ENCODE results near the gene IL34.

The IL34 gene

GRCh38 chr16:70704586-70704985 is 58.2 kb downstream of the IL34 start:
- H3K4me1 ChIP-seq (ENCODE audit: insufficient read depth, low read length): peaks cover 15% of the 10 kb centered on the region
- no peak overlapping the region for H3K9ac ChIP-seq (ENCODE audit: low read depth, low read length)
- H3K36me3 ChIP-seq (ENCODE audit: insufficient read depth, low read depth, low read length): no peaks in the 10 kb centered on the region
- no peaks in the 10 kb centered on the region for H3K9me3 ChIP-seq (ENCODE audit: insufficient read depth, low read depth, low read length)
- H3K4me3 ChIP-seq (ENCODE audit: low read length): no peak overlapping the region
- H3K27ac ChIP-seq (ENCODE audit: low read length): no peak overlapping the region
- no peaks in the 10 kb centered on the region for H3K27me3 ChIP-seq (ENCODE audit: insufficient read depth, low read length)

- H3K36me3 ChIP-seq (ENCODE audit: insufficient read depth, low read depth, low read length): no peaks in the 10 kb centered on the region
- no peaks in the 10 kb centered on the region for H3K27me3 ChIP-seq (ENCODE audit: insufficient read depth, low read length)
- H3K9me3 ChIP-seq (ENCODE audit: insufficient read depth, low read depth, low read length): no peaks in the 10 kb centered on the region
- H3K4me3 ChIP-seq (ENCODE audit: low read length): no peak overlapping the region
- peaks cover 15% of the 10 kb centered on the region for H3K4me1 ChIP-seq (ENCODE audit: insufficient read depth, low read length)
- no peak overlapping the region for H3K27ac ChIP-seq (ENCODE audit: low read length)
- no peak overlapping the region for H3K9ac ChIP-seq (ENCODE audit: low read depth, low read length)
These were observed 58.7 kb downstream of the IL34 start for GRCh38 chr16:70705056-70705455.

DNA sequence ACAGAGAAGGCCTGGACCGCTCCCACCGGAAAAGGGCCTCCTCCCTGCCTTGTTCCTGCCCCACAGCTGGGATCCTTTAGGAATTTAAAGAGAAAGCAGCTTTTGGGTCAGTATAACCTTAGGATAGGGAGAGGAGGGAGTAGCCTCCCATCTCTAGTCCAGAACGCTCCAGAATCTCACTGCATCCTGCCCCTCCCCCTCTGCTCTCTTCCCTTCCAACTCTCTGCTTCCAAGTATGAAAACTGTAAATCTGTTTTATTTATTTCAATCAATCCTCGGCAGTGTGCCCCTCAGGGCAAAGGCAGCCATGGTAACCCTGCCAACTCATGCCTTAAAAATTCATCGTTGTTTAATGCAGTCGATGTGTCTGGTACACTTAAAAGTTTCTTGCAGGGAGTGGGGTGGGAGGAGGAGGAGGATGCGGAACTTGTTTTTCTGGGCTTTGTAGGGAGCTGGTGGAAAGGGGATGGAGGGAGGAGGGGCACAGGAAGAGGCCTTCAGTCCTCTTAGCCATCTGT is 60.6 kb downstream of the IL34 start:
- Histone ChIP-seq H3K4me3 (ENCODE audit: low read length) (no peak overlapping the region), H3K4me1 (ENCODE audit: insufficient read depth, low read length) (peaks cover 15% of the 10 kb centered on the region), H3K27ac (ENCODE audit: low read length) (no peak overlapping the region), H3K36me3 (ENCODE audit: insufficient read depth, low read depth, low read length) (no peaks in the 10 kb centered on the region), H3K27me3 (ENCODE audit: insufficient read depth, low read length) (no peaks in the 10 kb centered on the region), H3K9me3 (ENCODE audit: insufficient read depth, low read depth, low read length) (no peaks in the 10 kb centered on the region), H3K9ac (ENCODE audit: low read depth, low read length) (no peak overlapping the region)

DNA sequence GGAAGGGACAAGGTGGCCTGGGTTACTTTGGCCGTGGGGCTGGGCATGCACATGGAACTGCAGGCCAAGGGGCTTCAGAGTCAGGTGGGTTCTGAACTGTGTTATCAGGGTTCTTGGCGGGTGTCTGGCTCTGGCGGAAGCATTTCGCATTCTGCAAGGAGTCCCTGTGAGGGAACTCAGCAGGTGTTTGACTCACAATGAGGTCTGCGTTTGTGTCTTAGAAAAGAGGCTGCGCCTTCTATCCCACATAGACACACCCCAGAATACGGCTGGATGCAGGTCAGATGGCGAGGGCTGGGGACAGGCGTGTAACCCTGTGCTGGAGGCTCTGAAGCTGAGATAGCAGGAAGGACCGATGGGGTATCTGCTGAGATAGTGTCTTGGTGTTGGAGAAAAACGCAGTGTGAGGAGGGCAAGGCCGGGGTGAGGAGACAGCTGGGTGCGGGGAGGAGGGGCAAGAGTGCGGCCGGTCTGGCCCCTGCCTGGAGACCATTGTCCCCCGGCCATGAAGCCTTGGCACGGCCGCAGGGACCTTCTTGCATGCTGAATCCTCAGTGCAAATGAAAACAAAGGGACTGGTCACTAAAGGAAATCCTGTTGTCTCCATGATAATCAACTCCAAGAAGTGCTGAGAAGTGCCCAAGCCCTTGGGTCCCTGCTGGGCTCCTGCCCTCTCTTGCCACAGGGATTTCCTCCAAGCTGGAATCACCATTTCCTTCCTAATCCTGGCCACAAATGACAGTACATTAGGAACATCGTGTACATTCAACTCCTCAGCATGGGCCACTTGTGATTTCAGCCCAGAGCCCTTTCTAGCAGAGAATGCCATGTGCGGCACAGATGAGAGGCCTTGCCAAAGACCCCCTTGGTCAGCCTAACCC is 62.2 kb downstream of the IL34 start:
- no peak overlapping the region for H3K27ac ChIP-seq (ENCODE audit: low read length)
- peaks cover 18% of the 10 kb centered on the region for H3K4me1 ChIP-seq (ENCODE audit: insufficient read depth, low read length)
- H3K36me3 ChIP-seq (ENCODE audit: insufficient read depth, low read depth, low read length): no peaks in the 10 kb centered on the region
- H3K27me3 ChIP-seq (ENCODE audit: insufficient read depth, low read length): no peaks in the 10 kb centered on the region
- H3K9ac ChIP-seq (ENCODE audit: low read depth, low read length): no peak overlapping the region
- no peak overlapping the region for H3K4me3 ChIP-seq (ENCODE audit: low read length)
- no peaks in the 10 kb centered on the region for H3K9me3 ChIP-seq (ENCODE audit: insufficient read depth, low read depth, low read length)

GRCh38 chr16:70709457-70709856 is 63.1 kb downstream of the IL34 start:
- H3K4me3 ChIP-seq (ENCODE audit: low read length): no peak overlapping the region
- H3K27ac ChIP-seq (ENCODE audit: low read length): no peak overlapping the region
- no peaks in the 10 kb centered on the region for H3K27me3 ChIP-seq (ENCODE audit: insufficient read depth, low read length)
- peaks cover 15% of the 10 kb centered on the region; the same call in 1 of the 2 replicates for H3K4me1 ChIP-seq (ENCODE audit: insufficient read depth, low read length)
- H3K9me3 ChIP-seq (ENCODE audit: insufficient read depth, low read depth, low read length): no peaks in the 10 kb centered on the region
- H3K9ac ChIP-seq (ENCODE audit: low read depth, low read length): no peak overlapping the region
- no peaks in the 10 kb centered on the region for H3K36me3 ChIP-seq (ENCODE audit: insufficient read depth, low read depth, low read length)

DNA sequence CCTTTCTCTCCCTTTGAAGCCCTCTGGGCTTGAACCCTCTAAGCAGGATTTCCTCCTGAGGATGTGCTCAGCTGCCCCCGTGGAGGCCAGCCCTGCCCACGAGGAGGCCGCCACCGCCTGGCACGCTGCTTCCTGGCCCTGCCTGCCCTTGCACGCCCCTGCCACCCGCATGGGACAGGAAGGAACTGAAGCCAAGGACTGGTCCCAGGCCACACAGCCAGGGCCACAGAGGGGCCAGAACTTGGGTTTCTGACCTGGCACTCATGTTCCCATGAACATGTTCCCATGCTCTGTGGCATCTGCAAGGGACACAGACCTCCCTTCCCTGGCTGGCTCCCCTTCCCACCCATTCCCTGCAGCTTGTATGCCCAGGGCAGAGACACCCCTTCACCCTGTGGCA is 63.6 kb downstream of the IL34 start:
- no peak overlapping the region for H3K27ac ChIP-seq (ENCODE audit: low read length)
- no peak overlapping the region for H3K9ac ChIP-seq (ENCODE audit: low read depth, low read length)
- H3K27me3 ChIP-seq (ENCODE audit: insufficient read depth, low read length): no peaks in the 10 kb centered on the region
- no peaks in the 10 kb centered on the region for H3K36me3 ChIP-seq (ENCODE audit: insufficient read depth, low read depth, low read length)
- H3K9me3 ChIP-seq (ENCODE audit: insufficient read depth, low read depth, low read length): no peaks in the 10 kb centered on the region
- H3K4me3 ChIP-seq (ENCODE audit: low read length): no peak overlapping the region
- H3K4me1 ChIP-seq (ENCODE audit: insufficient read depth, low read length): peaks cover 19% of the 10 kb centered on the region

Data from iPS-20b (cell line).